ENCODE results near the gene DOCK11. TPM values are rescaled to one million over a fixed set of nuclear protein-coding genes. Genes with fewer than 3 reads are reported as not detected.

The DOCK11 gene
- total and polyA plus RNA-seq, 9 of the 15 experiments (the other 6 are each of a cell fraction or from before 2014, with no cell fraction given), result 41.8 to 77.8 (median 50.9) TPM

DNA sequence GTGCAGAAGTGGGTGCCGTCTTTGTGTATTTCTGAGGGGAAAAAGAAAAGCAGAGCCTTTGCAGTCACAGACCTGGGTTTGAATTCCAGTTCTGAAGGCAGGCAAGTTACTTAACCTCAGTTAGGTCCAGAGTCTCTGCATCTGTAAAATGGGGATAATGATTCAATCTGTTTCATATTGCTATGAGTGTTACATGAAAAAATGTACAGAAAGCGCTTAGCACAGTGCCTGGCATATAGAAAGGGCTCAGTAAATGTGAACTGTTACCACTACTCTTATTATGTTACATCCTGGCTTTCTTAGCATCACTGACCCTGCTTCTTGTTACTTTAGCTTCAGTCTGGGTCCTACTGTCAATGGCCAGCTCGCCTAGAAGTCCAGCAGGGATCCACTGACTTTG is 45.9 kb downstream of the DOCK11 start:
- no TSS peak for BruUV-seq (replicated peaks)
- H3K27ac ChIP-seq (ENCODE audit: extremely low read depth, low read depth, low read length), result no peak overlapping the region
- H3K4me3 ChIP-seq, result no peak overlapping the region
- no peak overlapping the region for H3K4me2 ChIP-seq (ENCODE audit: insufficient read depth, low read length)
- no peaks in the 10 kb centered on the region for H3K9me3 ChIP-seq (replicated peaks; ENCODE audit: control insufficient read depth, insufficient read depth, low read depth, low read length)
- in situ Hi-C loops (cut with MboI) (no loop called here), intact Hi-C loops (cut with micrococcal nuclease) (no loop called here)
- H3K27me3 ChIP-seq (ENCODE audit: control insufficient read depth in 2 of 2, insufficient read depth in 2 of 2, low read length in 2 of 2), result no peaks in the 10 kb centered on the region
- peaks cover 38% of the 10 kb centered on the region for H3K79me2 ChIP-seq (ENCODE audit: control insufficient read depth, insufficient read depth, low read length)
- H3K4me1 ChIP-seq (replicated peaks in 1 of 2; ENCODE audit: control insufficient read depth in 2 of 2, insufficient read depth in 2 of 2, low read length in 2 of 2), result peaks cover 0 to 7% of the 10 kb centered on the region in 2 experiments; a peak in 2 of 5 replicates
- H4K20me1 ChIP-seq (replicated peaks; ENCODE audit: control insufficient read depth, insufficient read depth, low read length), result no peaks in the 10 kb centered on the region
- H3K9ac ChIP-seq (ENCODE audit: insufficient read depth in 1 of 2, low read depth in 2 of 2, low read length in 2 of 2), result no peak overlapping the region
- no peaks in the 10 kb centered on the region for H3K9me1 ChIP-seq (ENCODE audit: control insufficient read depth, insufficient read depth, low read length)
- H2AFZ ChIP-seq (ENCODE audit: low read depth, low read length), result no peak overlapping the region
- CTCF ChIA-PET (ENCODE audit: low intra/inter-chr PET ratio), result no interaction called here
- FAIRE-seq, result no peak
- POLR2A ChIA-PET, result interaction anchor here (0.5 kb wide), 1 partner anchor 639 kb away, joined by 3 read pairs; no protein-coding TSS in a partner anchor
- DNase-seq (ENCODE audit: extremely low read depth in 1 of 4, low spot score in 3 of 4), result no peak
- peaks cover 31% of the 10 kb centered on the region; the same call in 1 of the 3 replicates for H3K36me3 ChIP-seq (ENCODE audit: control insufficient read depth, insufficient read depth, low read length)
- WGBS (ENCODE audit: insufficient coverage, low coverage, missing lambda C conversion rate), result 90% methylated on average over 3 of the region's 3 CpGs
- ATAC-seq, result no peak
- TF ChIP-seq GTF2F1 (IDR thresholded peaks at IDR 0.05; ENCODE audit: low read depth, low read length) (no peak), TGIF2 (CRISPR knock-in tag; IDR thresholded peaks at IDR 0.05) (no peak), NCOA2 (IDR thresholded peaks at IDR 0.05; ENCODE audit: partially characterized antibody in 2 of 2) (no peak), NCOA6 (IDR thresholded peaks at IDR 0.05) (no peak), TEAD2 (tag; IDR thresholded peaks at IDR 0.05) (no peak), KDM5B (IDR thresholded peaks at IDR 0.05; ENCODE audit: insufficient replicate concordance, low read depth, low read length) (no peak), ZC3H11A (IDR thresholded peaks at IDR 0.05; ENCODE audit: low read depth, low read length) (no peak), ZSCAN29 (IDR thresholded peaks at IDR 0.05) (no peak), TCF7 (IDR thresholded peaks at IDR 0.05; ENCODE audit: borderline replicate concordance) (no peak), ZNF224 (CRISPR knock-in tag; IDR thresholded peaks at IDR 0.05) (no peak), SNIP1 (IDR thresholded peaks at IDR 0.05; ENCODE audit: low read depth) (no peak), REST (IDR thresholded peaks at IDR 0.05; ENCODE audit: borderline replicate concordance) (no peak), REST (CRISPR knock-in tag; IDR thresholded peaks at IDR 0.05; ENCODE audit: low read depth) (no peak), ZNF584 (CRISPR knock-in tag; IDR thresholded peaks at IDR 0.05; ENCODE audit: low read depth) (no peak), NR2C1 (IDR thresholded peaks at IDR 0.05) (no peak), NR2C1 (tag; IDR thresholded peaks at IDR 0.05) (no peak)
- TF ChIP-seq, protein P1, sequence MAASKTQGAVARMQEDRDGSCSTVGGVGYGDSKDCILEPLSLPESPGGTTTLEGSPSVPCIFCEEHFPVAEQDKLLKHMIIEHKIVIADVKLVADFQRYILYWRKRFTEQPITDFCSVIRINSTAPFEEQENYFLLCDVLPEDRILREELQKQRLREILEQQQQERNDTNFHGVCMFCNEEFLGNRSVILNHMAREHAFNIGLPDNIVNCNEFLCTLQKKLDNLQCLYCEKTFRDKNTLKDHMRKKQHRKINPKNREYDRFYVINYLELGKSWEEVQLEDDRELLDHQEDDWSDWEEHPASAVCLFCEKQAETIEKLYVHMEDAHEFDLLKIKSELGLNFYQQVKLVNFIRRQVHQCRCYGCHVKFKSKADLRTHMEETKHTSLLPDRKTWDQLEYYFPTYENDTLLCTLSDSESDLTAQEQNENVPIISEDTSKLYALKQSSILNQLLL (CRISPR knock-in tag; IDR thresholded peaks at IDR 0.05; ENCODE audit: borderline replicate concordance), result no peak
